GM18907 (cell line): Measurements from ENCODE around the gene SCN5A.

Experiments
- ATAC-seq: cut with Tn5 transposase; IDR thresholded peaks from one replicate; pipeline ENCODE4 v1.9.1; 2021; ENCODE audit warnings: mild to moderate bottlenecking, moderate library complexity; ENCODE audit not compliant: unreplicated experiment

Gene SCN5A

DNA sequence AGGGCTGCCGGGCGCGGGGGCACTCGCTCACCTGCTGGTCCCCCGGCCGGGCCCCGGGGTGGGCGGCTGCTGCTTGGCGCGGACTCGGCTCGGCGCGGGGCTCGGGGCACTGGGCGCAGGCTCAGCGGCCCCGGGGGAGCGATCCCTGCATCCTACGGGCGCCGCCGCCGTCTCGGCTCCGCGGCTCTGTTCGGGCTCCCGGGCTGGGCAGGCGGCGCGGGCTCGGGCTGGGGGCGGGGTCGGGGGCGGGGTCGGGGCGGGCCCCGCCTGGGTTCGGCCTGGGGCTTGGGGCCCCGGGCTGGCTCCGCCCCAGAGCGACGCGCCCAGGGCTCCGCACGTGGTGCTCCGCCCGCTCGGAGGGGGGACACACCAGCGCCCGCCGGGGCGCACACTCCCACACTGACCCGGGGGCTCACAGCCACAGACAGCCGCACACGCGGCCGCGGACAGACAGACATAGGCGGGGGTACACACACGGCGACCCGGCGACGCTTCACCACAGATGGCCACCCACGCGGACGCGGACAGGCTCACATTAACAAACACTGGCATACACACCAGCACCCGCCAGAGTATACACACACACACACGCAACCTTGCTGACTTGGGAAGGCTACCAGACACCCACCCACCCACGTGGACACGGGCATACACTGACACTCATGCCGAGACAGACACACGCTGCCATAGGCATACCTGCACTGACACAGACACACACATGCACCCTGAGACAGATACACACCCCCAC lies at the start of gene SCN5A:
Gene SCN5A (minus strand): TSS at position 188 of the 748 bp plus-strand sequence. CDS start 16,380 bp downstream, outside the sequence.
- peak; percentile 48 for ATAC-seq

DNA sequence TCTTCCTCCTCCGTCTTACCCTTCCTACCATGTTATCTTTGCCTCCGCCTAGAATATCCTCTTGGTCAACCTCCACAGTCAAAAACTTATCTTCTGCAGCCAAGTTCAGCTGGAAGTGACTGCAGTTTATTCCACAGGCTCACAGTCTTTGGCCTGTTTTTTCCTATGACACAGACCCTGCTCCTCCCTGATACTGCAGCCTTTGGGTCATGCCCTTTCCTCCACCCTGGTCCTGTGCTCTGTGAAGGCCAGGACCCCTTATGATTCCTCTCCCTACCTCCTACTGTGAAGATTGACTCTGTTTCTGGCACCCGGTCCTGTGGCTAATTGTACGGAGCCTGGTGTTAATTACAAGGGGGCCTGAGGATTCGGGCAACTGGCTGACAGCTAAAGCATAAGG lies 49.3 kb upstream of the SCN5A start:
- ATAC-seq: no peak

DNA sequence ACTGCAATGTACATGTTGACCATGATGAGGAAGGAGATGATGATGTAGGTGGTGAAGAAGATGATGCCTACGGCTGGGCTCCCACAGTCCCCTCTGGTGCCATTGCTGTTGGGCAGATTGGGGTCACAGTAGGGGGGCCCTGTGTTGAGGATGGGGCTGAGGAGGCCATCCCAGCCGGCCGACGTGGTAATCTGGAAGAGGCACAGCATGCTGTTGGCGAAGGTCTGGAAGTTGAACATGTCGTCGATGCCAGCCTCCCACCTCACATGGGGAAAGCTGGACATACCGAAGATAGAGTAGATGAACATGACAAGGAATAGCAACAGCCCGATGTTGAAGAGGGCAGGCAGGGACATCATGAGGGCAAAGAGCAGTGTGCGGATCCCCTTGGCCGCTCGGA lies 48.6 kb upstream of the SCN5A start:
- no peak for ATAC-seq

DNA sequence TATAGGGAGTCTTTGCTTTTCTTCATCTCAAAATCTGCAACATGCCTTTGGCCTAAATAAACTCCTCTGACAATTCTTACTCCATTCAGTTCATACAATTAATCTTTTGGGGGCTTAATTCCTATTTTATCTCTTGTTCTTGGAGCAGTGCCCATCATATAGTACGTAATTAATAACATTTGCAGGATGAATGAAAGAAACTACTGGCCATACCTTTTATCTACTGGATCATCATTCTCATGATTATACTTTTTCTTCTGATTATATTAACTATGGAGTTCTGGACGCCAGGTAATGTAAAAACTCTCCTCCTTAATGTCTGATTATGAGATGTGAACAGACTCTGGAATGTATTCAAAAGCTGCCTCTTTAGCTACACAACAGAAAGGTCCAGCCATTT lies 46.5 kb upstream of the SCN5A start:
- no peak for ATAC-seq

DNA sequence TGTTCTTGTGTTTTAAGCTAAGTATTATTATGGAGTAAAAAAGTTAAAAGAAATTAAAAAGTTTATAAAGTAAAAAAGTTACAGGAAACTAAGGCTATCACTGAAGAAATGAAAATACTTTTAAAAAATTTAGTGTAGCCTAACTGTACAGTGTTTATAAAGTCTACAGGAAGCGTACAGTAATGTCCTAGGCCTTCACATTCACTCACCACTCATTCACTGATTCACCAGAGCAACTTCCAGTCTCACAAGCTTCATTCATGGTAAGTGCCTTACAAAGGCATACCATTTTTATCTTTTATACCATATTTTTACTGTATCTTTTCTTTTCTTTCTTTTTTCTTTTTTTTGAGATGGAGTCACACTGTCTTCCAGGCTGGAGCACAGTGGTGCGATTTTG lies 40.7 kb upstream of the SCN5A start:
- no peak for ATAC-seq

DNA sequence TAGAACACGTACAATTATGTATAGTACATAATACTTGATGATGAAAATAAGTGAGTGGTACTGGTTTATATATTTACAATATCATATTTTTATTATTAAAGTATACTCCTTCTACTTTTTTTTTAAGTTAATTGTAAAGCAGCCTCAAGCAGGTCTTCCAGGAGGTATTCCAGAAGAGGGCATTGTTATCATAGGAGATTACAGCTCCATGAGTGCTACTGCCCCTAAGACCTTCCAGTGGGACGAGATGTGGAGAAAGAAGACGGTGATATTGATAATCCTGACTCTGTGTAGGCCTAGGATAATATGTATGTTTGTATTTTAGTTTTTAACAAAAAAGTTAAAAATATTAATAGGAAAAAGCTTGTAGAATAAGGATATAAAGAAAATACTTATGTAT lies 40.3 kb upstream of the SCN5A start:
- no peak for ATAC-seq

DNA sequence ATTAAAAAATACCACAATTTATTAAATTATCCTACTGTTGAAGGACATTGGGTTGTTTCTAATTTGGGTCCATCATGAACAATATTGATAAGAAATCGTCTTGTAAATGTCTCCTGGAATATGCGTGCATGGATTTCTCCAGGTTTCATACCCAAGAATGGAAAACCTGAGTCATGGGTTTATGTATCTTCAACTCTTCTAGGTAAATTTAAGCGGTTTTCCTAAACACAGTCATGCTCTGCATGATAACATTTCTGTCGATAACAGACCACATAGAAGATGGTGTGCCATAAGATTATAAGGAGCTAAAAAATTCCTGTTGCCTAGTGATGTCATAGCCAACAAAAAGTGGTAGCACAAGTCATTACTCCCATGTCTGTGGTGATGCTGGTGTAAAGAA lies 39.9 kb upstream of the SCN5A start:
- ATAC-seq: no peak

DNA sequence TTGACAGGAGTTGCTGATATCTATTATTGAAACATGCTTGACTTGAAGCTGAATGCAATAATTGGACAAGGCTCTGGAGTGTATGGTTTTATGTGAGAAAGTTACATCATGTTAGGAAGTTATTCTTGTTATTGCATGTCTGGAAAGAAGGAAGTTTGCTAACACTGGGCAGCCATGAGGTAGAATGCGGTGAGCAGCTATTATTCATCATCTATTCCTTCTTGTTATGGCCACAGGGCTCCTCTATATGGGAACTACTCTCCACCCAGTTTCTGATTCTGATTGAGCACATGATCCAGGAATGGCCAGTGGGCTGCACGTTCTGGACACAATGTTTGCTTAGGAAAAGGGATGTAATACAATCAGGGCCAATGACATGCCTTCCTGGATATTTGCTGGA lies 37.8 kb upstream of the SCN5A start:
- no peak for ATAC-seq

DNA sequence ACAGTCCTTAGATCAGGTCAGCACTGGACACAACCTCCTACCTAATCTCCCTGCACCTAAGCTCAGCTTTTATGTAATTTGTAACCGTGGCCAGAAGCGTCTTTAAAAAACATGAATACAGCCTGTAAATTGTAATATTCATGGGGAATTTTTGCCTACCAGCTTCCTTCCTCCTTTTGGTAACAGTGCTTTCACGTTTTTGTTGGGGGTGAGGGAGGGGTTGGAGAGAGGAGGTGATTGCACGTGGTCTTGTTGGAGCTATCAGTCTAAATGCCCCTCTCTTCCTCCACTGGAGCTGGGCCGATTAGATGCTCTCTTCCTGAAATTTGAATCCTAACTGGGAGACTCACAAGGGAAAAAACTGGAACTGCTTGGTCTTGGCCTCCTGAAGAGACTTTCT lies 35.1 kb upstream of the SCN5A start:
- no peak for ATAC-seq

DNA sequence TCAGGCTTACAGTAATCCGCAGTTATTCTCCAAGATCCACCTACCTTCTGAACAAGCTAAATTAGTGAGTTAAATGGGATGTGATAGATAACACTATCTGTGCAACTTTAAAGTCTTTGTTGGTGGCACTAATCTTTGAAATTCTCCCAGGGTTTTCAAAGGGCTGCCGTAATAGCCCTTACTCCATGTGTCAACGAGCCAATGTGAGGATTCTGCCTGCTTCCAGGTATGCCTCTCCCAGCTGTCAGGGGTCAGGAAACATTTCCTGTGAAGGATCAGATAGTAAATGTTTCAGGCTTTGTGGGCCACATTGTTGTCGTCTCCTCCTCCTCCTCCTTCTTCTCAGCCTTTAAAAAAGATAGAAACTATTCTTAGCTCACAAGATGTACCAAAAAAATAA lies 20.2 kb upstream of the SCN5A start:
- no peak for ATAC-seq

DNA sequence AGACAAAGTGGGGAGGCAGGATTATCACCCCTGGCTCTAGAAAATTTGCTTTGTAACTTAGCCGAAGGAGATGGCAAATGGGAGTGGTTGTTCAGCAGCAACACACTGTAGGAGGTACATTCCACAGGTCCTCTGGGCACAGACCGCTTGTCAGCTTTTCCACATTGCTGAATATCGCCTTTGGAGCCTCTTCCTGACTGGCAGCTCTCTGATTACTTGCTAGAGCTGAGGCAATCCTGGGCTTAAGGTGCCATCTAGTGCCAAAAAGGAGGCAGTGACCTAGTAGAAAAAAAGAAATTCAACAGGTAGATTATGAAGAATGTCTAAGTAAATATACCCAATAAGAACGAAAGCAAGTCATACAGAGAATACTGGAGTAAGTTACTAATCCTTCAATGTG lies 13.1 kb upstream of the SCN5A start:
- no peak for ATAC-seq

DNA sequence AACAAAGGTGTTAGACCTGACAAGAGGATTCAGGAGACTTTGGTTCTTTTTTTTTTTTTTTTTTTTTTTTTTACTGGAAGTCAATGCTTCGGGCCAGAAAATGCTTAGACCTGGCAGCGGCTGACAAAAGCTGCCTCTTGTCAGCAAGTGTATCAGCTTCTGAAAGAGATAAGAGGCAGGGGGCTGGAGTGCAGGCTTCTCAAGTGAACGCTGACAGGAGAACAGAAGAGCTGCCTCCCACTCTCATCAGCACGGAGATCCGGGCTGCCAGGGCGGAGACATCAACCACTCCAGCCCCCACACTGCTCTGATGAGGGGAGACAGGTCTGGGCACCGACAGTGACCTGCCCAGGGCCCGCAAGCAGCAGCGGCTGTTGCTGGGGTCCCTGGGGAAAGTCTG lies 9.4 kb upstream of the SCN5A start:
- no peak for ATAC-seq

DNA sequence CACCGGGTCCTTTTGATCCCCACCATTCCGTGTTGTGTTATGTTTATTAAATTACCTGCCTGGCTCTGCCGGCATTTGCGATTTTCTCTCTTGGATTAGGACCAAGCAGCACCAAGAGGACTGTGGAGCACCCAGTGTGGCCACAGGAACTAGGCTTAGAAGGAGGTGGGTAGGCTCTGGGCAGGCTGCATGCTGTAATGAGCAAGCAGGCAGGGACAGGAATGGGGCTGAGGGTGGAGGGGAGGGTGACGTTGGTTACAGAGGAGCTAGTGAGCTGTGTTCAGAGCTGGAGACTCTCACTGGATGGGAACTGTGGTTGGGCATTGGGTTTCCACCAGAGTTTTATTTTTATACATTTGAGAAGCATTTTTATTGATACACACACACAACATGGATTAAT lies 7.9 kb upstream of the SCN5A start:
- no peak for ATAC-seq

DNA sequence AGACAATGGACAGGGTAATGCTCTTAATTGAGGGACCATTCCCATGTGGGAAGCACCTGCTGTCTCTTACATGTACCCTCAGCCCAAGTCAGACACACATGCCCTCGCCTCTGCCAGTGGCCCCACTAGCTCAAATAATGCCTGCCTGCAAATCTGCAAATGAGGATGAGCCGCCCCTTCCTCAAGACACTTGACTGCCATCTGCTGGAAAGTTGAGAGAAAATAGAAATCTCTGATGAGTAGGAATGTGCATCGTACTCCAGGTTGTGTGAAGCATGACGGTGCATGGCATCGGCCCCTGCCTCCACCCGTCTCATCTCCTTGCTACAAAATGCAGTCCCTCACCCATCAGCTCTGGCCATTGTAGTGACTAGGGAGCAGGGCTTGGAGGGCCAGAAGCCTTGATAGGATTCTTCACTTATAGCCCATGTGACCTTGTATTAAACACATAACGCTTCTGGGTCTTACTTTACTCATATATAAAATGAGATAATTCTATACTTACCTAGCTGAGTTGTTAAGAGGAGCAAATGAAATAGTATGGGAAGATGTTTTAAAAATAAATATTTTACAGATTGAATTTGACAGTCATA lies 6.3 kb upstream of the SCN5A start:
- no peak for ATAC-seq

DNA sequence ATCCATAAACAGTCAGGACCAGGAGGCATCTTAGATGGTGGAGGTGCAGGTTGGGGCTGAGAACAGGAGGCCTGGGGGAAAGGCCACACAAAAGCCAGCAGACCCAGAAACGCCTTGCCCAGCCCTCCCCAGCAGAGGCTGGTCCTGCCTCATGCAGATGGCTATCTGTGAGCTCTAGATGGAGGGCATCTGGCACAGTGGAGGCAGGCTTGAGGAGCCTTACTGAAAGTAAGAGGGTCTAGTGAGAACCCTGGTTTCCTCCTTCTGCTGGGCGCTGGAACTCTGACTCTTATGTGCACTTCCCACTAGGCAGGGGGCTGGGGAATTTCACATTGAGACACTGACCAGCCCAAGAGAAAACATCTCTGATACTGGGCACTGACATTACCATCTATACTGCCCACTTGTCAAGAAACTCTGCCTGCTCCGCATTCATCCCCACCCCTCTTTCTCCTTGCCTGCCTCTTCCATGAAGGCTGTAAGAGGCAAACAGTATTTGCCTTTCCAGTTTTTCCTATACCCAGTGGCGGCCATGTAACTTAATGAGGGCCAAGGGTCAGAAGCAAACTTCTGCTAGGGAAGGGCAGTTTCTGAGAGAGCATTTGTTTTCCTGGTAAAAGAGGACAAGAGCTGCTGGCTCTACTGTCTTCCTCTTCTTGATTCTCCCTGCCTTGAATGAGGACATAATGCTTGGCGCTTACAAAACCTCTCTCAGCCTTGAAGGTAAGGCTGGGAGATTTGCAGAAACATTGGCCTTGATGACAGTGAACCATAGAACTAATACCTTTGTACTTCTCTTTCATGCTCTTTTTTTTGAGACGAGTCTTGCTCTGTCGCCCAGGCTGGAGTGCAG lies 4.4 kb upstream of the SCN5A start:
- ATAC-seq: no peak

DNA sequence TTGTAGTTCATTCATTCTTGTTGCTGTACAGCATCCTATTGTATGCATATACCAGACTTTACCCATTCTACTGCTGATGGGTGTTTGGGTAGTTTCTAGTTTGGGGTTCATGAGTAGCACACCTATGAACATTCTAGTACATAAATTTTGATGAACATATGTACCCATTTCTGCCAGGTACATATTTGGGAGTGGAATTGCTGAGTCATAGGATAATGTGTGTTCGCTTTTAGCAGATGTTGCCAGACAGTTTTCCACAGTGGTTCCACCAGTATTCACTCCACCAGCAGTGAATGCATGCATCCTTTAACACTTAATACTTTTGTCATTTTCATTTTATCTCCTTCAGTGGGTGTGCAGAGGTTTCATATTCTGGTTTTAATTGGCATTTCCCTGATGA lies 3.4 kb upstream of the SCN5A start:
- ATAC-seq: no peak

DNA sequence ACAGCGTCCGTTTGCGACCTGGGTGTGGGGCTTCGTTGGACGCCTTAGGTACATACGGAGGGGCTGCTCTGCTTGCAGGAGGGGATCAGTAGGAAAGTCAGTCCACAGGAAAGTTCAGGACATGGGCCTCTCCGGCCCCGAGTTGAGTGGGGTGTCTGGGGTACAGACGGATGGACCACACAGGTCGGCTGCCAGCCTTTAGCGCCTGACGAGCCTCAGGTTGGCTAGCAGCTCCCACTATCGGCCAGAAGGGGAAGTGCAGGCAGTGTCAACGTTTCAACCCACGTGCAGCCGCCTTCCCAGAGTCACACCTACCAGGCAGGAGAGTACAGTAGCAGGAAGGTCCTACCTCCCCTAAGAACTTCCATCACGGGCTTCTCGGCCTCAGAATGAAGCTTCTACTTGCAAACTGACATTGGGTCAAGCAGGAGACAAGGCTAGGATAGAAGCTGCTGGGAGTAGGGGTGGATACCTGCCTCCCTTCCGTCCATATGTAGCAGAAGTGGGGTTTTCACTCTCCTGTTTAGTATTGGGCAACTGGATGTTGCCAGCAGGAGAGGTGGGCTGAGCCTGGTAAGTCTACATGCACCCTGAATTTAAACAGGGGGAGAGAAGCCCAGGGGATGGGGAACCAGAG lies 1.8 kb upstream of the SCN5A start:
- ATAC-seq: peak; percentile 64

DNA sequence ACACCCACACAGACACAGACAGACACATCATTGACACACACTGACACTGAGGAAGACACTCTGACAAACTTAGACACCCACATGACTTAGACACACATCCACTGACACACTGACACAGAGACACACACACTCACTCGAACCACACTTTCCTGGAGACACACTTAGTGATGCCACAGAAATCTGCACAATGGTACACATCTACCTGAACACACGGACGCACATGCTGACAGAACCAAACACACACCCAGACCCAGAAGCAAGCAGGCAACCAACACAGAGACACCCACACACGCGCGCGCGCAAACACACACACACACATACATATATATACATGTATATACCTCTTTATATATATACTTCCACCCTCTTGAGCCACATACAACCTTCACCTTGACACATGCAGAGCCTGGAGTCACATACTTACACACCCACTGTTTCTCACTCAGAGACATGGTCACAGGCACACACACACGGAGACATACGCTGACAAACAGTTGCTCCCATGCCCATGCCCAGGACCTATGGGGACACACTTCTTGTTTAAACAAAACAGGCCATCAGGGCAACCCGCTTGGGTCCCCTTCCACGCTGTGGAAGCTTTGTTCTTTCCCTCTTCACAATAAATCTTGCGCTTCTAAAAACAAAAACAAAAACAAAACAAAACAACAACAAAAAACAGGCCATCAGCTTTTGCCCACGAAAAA lies 913 bp upstream of the SCN5A start:
- no peak for ATAC-seq

DNA sequence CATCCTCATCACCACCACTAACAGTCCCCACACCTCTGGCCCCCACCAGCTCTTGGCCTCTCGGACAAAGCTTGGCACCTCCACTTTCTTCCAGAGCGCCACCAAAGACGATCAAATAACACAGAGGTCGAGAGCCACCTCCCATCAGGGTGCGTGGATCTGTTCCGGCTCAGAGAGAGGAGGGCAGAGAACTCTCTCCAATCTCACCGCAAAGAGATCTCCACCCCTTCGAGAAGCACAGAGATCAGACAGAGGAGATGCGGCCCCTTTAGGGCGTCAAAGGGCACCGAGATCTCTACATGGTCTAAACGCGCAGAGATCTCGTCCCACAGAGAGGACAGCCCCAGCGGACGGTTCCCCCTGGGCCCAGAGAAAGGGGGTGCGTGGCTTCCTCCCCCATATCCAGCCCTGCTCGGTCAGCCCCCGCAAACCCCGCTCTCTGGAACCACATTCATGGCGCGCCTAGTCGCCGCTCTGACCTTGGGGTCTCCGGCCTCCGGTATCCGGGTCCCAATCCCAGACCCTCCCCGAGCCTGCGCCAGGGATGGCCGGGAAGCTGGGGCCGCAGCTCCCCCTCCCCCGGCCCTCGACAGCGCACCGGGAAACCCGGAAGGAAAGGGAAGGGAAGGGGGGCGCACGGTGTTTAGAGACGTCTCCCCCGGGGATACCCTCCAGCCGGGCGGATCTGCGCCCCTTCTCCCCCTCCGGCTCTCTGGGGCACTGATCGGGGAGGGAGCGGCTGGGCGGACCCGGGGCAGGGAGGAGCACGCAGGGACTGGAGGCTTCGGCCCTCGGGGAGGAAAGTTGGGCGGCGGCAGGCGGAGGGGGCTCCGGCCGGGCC lies 608 bp downstream of the SCN5A start:
- ATAC-seq: no peak
